A673 (cell line): ENCODE measurements around the gene ASAP3. TPM values are rescaled to one million over a fixed set of nuclear protein-coding genes. Genes with fewer than 3 reads are reported as not detected.

Source experiments
- BruUV-seq: library from RNA; stranded (reverse); fragments of 400-500 nt; replicated peaks from 2 replicates; lab custom pipeline; 2021; lab: Mats Ljungman, UMichigan
- CTCF ChIA-PET: fragments of 300-600 bp; sonication (Branson Sonifier 250); formaldehyde crosslinking; loops from one replicate; lab custom pipeline; 2022; ENCODE audit warnings: antibody characterized with exemption; lab: Charles Lee
- POLR2A ChIA-PET: fragments of 300-600 bp; sonication (Branson Sonifier 250); formaldehyde crosslinking; loops from one replicate; lab custom pipeline; 2022; ENCODE audit warnings: antibody characterized with exemption; ENCODE audit not compliant: low non-redundant PET; lab: Charles Lee
- DNase-seq: peaks from one replicate; pipeline ENCODE4 v3.0.0-alpha.2; 2015; ENCODE audit warnings: low spot score
- H3K27ac ChIP-seq: fragments of 200-600 bp; sonication (generic); 2 replicates; pipeline ENCODE4 v1.5.1; 2016; ENCODE audit warnings: mixed run types, low read depth, mild to moderate bottlenecking, mixed read lengths, antibody characterized with exemption, low read length; ENCODE audit not compliant: poor library complexity, severe bottlenecking
- H3K27me3 ChIP-seq: fragments of 200-600 bp; sonication (generic); replicated peaks from 2 replicates; pipeline ENCODE4 v1.6.1; 2017; ENCODE audit warnings: mixed run types, low read depth, mild to moderate bottlenecking, mixed read lengths, antibody characterized with exemption, low read length; ENCODE audit not compliant: insufficient read depth, poor library complexity
- H3K36me3 ChIP-seq: fragments of 200-600 bp; sonication (generic); 2 replicates; pipeline ENCODE4 v1.6.1; 2016; ENCODE audit warnings: mixed run types, mild to moderate bottlenecking, mixed read lengths, antibody characterized with exemption, low read length; ENCODE audit not compliant: insufficient read depth, poor library complexity, severe bottlenecking
- H3K4me1 ChIP-seq: fragments of 200-600 bp; sonication (generic); 2 replicates; pipeline ENCODE4 v1.6.1; 2017; ENCODE audit warnings: mixed run types, mild to moderate bottlenecking, mixed read lengths, antibody characterized with exemption, low read length; ENCODE audit not compliant: insufficient read depth, poor library complexity, severe bottlenecking
- H3K4me3 ChIP-seq: fragments of 200-600 bp; sonication (generic); 2 replicates; pipeline ENCODE4 v1.5.1; 2016; ENCODE audit warnings: low read depth, mixed run types, mild to moderate bottlenecking, mixed read lengths, low read length; ENCODE audit not compliant: poor library complexity, severe bottlenecking
- H3K9me3 ChIP-seq: fragments of 200-600 bp; sonication (generic); 2 replicates; pipeline ENCODE4 v1.6.1; 2016; ENCODE audit warnings: mixed run types, low read depth, mild to moderate bottlenecking, mixed read lengths, antibody characterized with exemption, low read length; ENCODE audit not compliant: poor library complexity, severe bottlenecking
- CTCF ChIP-seq: fragments of 300-800, 200-600 bp; sonication (generic); conservative IDR thresholded peaks from 2 replicates; pipeline ENCODE4 v1.5.1; 2017; ENCODE audit warnings: low read depth, mild to moderate bottlenecking, antibody characterized with exemption, low read length, moderate library complexity, mixed read lengths
- EZH2 ChIP-seq: fragments of 200-600 bp; sonication (generic); IDR thresholded peaks from 2 replicates; pipeline ENCODE4 v1.6.1; 2017; ENCODE audit warnings: borderline replicate concordance, low read depth, mild to moderate bottlenecking, mixed read lengths, antibody characterized with exemption, low read length; ENCODE audit not compliant: poor library complexity, severe bottlenecking
- intact Hi-C: fragments of 100-400 bp; cut with micrococcal nuclease; formaldehyde crosslinking; loops from one replicate; pipeline ENCODE4 v1.10.0; 2022; ENCODE audit not compliant: unreplicated experiment
- total RNA-seq: library from RNA; stranded (reverse); gene quantifications from 2 replicates; pipeline ENCODE4 v1.2.3, GENCODE V29; 2021

The ASAP3 gene
- total RNA-seq, 1 experiment from 2014 or later: 7.8 TPM

- TF ChIP-seq EZH2 (no peak), CTCF (no peak)
- intact Hi-C loops: no loop called here
- ChIA-PET POLR2A (no interaction called here), CTCF (no interaction called here)
- H3K4me1 ChIP-seq: peaks cover 32% of the 10 kb centered on the region
- H3K4me3 ChIP-seq: no peak overlapping the region
- H3K36me3 ChIP-seq: no peaks in the 10 kb centered on the region
- H3K9me3 ChIP-seq: no peaks in the 10 kb centered on the region
- DNase-seq: no peak
- no TSS peak for BruUV-seq
- no peaks in the 10 kb centered on the region for H3K27me3 ChIP-seq
- H3K27ac ChIP-seq: no peak overlapping the region
These were observed 84.8 kb downstream of the ASAP3 start for GRCh38 chr1:23399229-23399628.

- H3K4me3 ChIP-seq: no peak overlapping the region
- POLR2A ChIA-PET: no interaction called here
- H3K4me1 ChIP-seq: peaks cover 19% of the 10 kb centered on the region
- DNase-seq: no peak
- intact Hi-C loops: no loop called here
- no TSS peak for BruUV-seq
- no peak overlapping the region for H3K27ac ChIP-seq
- no peaks in the 10 kb centered on the region for H3K36me3 ChIP-seq
- no peaks in the 10 kb centered on the region for H3K9me3 ChIP-seq
- H3K27me3 ChIP-seq: no peaks in the 10 kb centered on the region
- CTCF ChIA-PET: no interaction called here
- no peak for TF ChIP-seq EZH2
- TF ChIP-seq CTCF: no peak
These were observed 86.1 kb downstream of the ASAP3 start for GRCh38 chr1:23397908-23398307.

- no peak for TF ChIP-seq CTCF
- no peak for TF ChIP-seq EZH2
- Histone ChIP-seq H3K4me1 (peaks cover 16% of the 10 kb centered on the region), H3K9me3 (no peaks in the 10 kb centered on the region), H3K36me3 (no peaks in the 10 kb centered on the region), H3K4me3 (no peak overlapping the region), H3K27ac (no peak overlapping the region), H3K27me3 (no peaks in the 10 kb centered on the region)
- BruUV-seq: no TSS peak
- ChIA-PET POLR2A (no interaction called here), CTCF (no interaction called here)
- no peak for DNase-seq
- intact Hi-C loops: no loop called here
These were observed 87.6 kb downstream of the ASAP3 start for GRCh38 chr1:23396380-23396779.
